Endometrium (tissue), 2 donors: ENCODE measurements around the gene ANKHD1.

ENCODE experiments used
- FAIRE-seq: peaks from 2 replicates; lab custom pipeline; 2012; peaks lifted over from hg19 to GRCh38; lab: Jason Lieb, UNC
- donor health status: control.
- donor health status: control.

Gene ANKHD1

DNA sequence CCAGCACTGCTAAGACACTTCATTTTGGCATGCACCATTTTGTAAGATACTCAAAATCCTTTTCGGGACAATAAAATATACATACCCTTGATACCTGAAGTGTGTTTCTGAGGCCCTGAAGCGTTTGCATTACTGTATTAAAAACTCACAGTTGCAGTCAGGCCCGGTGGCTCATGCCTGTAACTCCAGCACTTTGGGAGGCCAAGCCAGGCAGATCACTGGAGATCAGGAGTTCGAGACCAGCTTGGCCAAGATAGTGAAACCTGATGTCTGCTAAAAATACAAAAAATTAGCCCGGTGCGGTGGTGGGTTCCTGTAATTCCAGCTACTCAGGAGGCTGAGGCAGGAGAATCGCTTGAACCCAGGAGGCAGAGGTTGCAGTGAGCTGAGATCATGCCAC, 143.4 kb downstream of the ANKHD1 start:
- FAIRE-seq = no peak

DNA sequence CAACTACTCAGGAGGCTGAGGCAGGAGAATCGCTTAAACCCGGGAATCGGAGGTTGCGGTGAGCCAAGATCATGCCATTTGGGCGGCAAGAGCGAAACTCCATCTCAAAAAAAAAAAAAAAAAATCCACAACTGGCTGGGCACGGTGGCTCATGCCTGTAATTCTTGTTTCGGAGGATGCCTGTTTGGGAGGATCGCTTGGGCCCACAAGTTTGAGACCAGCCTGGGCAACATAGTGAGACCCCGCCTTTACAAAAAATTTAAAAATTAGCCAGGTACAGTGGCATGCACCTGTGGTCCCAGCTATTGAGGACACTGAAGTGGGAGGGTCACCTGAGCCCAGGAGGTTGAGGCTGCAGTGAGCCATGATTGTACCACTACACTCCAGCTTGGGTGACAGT, 144.0 kb downstream of the ANKHD1 start:
- no peak for FAIRE-seq

DNA sequence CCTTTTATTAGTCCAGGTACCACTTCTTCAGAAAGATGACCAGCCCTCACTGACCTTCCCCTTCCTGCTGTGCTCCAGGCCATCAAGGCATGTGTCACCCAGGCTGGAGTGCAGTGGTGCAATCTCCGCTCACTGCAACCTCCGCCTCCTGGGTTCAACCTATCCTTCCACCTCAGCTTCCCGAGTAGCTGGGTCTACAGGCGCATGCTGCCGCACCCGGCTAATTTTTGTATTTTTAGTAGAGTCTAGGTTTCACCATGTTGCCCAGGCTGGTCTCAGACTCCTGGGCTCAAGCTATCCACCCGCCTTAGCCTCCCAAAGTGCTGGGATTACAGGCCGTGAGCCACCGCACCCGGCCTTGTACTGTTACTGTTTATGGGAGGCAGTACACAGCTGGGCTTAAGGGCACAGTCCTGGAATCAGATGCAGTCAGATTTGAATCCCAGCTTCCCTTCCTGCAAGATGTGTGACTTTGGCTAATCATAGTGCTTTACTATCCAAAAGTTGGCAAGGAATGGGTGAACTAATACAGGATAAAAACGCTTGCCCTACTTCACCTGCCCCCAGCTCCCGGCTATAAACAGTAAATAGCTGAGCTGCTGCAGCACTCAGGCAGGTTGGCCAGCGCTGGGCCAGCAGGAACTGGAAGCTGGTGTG, 145.3 kb downstream of the ANKHD1 start:
- no peak for FAIRE-seq

DNA sequence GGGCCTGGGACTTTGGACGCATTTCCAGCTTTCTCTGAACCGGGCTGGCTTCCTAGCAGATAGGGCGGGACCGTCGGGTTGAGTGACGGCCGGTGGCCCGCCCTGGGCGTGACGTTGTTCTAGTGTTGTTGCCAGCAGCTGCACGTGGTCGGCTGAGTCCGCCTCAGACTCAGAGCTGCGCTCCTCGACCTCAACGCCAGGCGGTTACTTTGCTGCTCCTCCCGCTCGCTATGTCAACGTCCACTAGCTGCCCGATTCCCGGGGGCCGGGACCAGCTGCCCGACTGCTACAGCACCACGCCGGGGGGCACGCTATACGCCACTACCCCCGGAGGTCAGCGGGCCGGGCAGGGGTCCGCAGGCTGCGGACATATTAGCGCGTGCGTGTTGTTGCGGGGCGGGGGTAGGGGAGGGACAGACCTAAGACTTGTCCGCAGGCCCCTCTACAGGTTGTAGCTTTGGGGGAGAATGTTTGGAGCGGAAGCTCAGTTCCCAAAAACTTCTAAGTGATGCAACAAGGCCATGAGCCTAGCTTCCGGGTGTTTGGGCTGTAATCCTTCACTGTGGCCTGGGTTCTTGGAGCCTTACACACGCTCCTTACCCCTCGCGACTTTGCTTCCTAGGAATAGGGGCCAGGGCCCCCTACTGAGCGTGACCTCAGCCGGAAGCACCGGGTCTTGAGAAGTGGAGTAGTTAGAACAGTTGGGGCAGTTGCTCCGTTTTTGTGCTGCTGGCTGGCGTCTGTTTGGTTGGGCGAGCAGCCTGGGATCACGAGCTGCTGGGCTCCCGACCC, 146.1 kb downstream of the ANKHD1 start, which contains the start of gene EIF4EBP3:
Gene EIF4EBP3 (plus strand): TSS at position 155 of the 792 bp plus-strand sequence. CDS start 76 bp downstream, at position 231.
- FAIRE-seq = peak; percentile 93

DNA sequence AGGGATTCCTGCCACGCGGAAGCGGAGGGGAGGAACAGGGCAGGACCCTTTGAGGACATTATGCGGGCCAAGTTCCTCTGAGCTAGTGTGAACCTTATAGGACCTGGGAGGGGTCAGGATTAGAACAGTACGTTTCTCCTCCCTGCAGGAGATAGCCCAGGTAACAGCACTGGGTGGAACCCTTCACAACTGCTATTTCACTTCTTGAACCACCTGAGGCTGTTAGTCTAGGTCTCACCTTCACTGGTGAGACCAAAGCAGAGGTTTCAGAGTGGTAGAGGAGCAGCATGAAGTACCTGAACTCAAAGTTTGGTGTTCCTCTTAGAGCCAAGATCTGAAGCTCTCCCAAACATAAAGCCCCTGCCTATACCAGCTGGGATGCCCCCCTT, 146.7 kb downstream of the ANKHD1 start:
- no peak for FAIRE-seq

DNA sequence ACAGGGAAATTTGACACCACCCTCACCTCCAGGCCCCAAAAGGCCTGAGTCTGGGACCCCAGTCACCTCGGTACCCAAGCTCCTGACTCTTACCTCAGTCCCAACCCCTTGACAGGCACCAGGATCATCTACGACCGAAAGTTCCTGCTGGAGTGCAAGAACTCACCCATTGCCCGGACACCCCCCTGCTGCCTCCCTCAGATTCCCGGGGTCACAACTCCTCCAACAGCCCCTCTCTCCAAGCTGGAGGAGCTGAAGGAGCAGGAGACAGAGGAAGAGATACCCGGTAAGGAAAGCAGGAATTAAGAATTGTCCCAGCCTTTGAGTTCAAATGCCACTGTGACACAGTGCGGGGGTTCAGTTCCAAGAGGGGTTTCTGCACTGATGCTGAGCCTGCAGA, 147.2 kb downstream of the ANKHD1 start:
- FAIRE-seq = no peak

DNA sequence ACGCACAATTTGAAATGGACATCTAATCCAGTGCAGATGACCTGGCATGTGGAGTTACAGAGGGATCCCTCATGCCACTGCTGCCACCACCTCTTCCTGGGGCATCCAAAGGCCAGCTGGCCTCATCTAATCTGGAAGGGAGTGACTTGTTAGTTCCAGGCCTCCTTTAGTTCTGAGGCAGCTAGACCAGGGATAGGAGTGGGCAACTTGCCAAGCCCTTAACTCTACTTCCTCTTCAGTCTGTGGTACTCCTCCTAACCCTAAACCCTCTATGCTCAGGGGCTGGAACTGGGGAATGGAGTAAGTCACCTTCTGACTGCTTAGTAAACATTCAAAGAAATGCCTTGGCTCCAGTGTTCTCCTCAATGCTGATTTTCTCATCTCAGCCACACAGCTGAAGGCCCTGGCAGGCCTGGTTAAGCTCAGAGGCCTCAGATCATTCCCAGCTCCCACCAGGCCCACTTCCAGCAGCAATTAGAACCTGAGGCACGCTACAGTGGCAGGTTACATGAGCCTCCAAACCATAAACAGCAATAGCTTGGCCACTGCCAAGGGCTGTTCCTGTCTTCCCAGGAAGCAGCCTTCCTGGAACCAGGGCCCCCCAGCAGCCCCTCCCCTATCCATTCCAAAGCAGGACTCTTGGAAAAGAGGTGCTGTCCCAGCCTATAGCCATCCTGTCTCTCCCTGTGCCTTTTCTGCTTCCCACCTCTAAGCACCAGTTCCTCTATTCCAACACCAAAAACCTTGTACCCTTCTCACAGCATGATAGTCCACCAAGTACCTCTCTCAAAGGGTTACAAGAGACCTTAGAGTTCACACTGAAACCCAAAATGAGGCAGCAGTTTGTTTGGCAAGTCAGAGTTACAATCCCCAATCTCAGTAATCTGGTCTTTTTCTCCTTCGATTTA, 147.9 kb downstream of the ANKHD1 start:
- no peak for FAIRE-seq

DNA sequence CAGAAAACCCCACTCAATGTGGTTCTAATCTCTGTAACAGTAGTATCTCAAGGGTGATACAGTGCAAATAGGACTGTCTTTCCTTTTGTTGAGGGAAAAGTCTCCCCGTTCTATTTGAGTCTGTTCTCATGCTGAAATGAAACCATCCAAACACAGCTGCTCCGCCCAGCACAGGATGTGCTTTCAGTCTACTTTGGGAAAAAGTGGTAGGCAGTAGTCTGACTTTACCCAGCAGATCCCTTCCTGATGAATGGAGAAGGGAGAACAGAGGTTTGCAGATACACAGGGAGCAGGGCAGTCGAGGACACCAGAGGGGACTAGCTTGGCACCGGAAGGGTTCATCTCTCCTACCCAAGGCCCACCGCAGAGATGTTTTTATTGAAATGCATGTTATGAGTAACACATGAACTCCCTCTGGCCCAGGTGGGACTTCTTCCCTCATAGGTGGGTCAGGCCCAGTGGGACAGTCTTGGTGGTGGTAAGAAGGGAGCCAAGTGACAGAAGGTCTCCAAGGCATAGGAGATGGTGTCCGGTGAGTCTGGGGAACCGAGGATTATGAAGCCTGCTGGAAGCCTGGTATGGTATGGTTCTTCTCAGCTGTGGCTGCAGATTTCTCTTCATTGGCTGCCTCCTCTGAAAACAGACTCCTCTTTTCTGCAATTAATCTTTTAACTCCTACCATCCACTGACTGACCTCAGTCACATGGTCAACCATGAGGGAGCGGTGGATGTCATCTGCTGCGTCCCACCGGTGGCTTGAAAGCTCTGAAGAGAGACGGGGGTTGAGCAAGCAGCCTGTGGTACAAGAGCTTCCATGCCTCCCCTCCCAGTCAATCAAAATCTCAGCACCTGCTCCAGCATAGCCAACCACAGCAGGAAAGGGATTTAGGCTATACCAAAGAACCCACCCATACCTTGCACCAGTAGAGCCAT, 148.8 kb downstream of the ANKHD1 start:
- no peak for FAIRE-seq

DNA sequence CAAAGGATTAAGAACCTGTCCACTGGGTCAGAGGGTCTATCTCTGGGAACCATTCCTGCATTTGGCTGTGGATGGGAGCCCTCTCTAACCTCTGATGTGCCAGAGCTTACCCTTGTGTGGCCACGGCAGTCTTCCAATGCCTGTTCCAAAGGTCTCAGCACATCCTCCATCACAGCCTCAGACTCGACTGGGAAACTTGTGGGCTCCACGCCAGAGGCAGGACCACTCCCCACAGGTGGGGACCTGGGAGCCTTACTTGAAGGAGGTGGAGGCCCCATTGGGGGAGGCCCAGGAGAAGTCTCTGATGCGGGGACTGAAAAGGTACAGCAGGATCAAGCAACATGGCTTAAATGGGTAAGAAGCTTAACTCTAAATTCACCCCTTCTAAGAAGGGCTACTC, 150.2 kb downstream of the ANKHD1 start:
- FAIRE-seq = no peak

DNA sequence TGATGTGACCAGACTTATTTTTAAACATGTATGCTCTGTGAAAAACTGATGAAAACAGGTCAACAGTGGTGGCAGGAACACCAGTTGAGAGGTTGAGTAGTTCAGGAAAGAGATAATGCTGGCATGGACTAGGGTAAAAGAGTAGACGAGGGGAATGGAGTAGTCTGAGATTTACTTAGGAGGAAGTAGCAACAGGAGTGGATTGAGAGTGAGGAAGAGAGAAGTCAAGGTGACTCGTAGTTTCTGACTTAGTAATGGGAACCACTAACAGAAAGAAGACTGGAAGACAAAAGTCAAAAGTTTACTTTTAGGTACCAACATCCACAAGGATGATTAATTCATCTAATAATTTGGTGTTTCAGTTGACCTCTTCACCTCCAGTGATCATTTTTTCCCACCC, 152.0 kb downstream of the ANKHD1 start:
- FAIRE-seq = no peak

DNA sequence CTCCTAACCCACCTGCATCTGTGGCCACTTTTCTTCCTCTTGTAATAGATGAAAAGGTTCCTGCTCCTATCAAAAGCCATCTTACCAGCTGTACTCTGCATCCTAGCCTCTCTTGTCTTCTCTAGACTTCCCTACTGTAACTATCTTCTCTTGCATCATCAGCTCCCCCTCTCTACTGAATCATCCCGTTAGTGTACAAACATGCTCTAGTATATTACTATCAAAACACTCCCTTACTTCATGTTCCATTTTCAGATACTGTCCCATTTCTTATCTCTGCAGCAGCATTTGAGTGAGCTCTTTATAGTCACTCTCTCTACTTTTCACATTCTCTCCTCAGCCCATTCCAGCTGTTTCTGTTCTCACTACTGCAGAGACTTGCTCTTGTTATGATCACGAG, 152.8 kb downstream of the ANKHD1 start:
- no peak for FAIRE-seq

DNA sequence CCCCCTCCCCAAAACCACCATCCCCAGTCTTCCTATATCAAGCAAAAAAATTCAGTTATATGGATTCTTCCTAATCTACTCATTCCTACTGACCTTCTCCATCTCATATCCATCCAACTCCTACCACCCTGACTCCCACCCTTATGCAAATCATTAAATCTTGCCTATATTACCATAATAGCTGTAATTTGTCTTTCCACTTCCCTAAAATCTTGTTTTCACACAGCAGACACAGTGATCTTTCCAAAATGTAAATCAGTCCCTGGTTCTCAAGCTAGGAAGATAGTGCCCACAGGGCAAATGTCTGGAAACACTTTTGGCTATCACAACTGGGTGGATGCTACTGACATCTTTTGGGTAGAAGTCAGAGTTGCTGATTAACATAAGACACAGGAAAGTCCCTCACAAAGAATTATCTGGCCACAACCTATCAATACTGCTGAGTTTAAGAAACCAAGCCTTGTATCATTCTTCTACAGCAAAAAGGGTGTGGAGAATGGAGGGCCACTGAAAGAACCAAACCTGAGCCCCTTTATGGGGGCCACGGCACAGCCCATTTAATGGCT, 154.2 kb downstream of the ANKHD1 start:
- no peak for FAIRE-seq

DNA sequence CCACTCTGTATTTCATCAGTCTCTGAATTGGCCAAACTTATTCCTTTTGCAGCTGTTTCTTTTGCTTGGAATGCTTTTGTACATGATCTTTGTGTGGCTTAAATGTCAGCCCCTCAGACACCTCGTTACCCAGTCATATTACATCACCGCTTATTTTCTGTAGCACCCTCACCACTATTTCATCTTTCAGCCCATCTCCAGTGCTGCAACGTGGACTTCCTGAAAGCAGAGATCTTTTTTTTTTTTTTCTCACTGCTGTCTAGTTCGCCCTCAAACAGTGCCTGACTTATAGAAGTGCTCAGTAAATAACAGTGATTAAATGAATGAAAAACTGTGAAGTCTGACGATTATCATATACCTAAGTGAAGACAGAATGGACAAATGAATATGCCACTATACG, 154.8 kb downstream of the ANKHD1 start:
- FAIRE-seq = no peak

DNA sequence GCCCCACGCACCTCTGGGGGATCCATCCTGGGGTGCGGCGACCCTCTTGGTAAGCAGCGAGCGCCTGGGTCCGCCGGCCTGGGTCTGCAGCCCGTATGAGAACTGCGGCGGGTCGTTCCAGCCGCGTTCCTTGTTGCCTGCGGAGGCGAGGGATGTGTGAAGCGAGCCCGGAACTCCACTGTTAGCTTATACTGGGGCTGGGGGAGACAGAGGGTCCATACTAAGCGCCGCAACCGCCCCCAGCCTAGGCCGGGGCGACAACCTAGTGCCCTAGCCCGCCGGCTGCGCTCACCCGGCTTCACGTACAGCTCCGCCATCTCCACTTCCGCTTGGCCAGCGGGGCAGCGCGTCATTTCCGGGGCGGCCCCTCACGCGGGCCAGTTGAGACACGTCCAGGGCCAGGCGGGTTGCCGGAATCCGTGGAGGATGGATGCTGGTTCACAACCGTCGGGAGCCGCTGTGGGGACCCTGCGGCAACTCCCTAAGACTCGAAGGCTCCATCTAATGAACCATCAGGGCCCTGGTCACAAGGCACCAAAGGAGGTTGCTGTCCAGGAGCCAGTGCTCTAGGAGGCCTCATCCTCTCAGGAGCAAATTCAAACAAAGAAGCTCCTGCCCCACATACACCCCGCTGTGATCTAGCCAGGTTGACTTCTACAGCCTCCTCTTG, 155.6 kb downstream of the ANKHD1 start, which contains the start of gene SRA1:
Gene SRA1 (minus strand): TSS at position 338 of the 670 bp plus-strand sequence. CDS start 21 bp downstream, at position 317.
- FAIRE-seq = no peak

DNA sequence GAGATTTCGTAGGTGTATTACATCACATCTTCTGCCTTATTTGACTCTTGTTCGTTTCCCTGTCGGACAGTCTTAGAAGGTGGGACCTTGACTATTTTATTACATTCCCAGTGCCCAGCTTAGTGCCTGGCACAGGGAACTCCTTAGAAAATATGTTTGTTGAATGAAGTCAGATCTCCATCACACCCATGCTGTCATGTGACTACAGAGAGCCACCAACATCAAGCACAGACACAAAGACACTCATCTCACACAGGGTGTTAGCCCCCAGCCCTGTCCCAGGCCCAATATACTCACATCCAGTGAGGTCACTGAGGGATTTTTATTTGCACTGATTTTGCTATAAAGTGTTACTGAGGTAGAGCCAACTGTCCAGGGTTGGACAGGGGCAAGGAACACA, 156.3 kb downstream of the ANKHD1 start:
- FAIRE-seq = no peak

DNA sequence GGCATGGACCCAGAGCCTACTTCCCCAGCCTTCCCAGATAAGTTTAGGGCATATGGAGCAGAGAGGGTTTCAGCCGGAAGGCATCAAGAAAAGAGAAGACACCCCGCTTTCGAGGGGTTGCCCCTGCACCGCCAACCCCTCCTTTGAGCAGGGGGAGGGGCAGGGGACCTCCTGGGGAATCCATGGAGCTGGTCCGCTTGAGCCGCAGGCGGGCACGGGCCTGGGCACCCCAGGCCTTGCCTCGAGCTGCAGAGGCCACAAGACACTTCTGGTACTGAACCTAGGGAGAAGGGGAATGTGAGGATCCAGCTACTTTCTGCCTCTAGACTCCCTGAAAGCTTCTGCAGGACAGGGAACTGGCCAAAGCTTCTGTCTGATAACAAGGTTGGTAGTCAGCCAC, 156.9 kb downstream of the ANKHD1 start:
- no peak for FAIRE-seq

DNA sequence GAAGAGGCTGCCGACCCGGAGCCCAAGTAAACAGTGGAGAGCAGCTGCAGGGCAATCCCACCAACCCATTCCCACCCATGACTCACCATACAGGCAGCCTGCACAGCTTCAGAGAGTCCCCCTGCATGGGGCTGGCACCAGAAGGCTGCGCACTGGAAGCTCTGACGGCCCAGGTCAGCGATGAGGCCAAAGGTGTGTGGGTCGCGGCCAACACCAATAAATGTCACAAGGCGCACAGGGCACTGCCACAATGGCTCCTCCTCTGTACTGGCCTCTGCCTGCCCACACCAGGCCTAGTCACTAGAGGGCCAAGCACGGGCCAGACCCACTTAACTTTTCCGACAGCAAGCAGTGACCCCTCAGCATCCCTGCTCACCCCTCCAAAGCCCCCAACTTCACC, 158.6 kb downstream of the ANKHD1 start:
- no peak for FAIRE-seq

DNA sequence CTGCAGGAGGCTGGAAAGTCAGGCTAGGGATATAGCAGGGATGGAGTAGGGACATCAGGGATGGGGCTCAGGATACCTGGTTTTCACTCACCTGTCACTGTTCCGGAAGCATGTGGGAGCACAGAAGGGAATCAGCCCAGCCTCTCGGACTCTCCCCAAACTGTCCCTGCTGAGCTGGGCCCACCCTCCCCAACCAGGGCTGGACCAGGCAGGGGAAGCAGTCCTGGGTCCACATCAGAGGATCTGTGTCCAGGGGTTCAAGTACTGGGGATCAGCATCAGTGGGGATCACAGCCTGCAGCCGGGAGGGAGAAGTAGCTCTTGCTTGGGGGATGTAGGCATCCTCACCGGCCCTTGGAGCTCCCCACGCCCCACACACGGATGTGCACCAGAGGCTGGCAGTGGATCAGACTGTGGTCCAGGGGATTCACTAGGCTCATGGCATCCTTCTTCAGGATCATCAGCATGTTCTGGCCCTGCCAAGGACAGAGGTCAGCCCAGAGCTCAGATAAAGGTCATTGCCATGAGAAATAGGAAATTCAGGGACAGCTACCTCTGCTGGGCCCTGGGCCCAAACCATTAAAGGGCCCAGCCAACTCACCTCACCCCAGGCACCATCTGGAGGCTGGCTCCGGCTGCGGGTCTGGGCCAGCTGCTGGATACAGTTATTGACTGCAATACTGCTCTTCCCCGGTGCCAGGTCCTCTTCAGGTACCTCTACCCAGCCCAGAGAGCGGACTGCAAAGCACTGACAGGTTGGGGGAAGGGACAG, 160.3 kb downstream of the ANKHD1 start:
- FAIRE-seq = no peak

DNA sequence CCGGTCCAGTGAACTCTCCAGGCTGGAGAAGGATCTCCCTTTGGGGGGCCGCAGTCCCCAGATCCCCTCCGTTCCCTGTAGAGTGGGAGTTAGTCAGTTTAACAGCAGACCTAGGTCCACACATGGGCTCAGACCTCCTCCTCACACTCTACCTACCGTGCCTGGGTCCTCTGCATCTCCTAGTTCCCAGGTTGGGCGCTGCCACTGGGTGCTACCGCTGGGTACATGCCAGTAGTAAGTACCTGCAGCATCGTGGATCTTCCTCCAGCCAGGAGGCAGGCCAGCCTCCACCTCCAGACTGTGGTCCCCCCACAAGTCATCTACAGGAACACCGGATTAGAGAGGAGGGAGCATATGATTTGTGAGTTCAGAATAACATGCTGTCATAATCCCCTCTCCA, 162.0 kb downstream of the ANKHD1 start:
- FAIRE-seq = no peak
